ENCODE results near the gene BCAT1.

The BCAT1 gene

GRCh38 chr12:24760162-24760561 is 188.7 kb downstream of the BCAT1 start:
- H3K27me3 Mint-ChIP-seq (ENCODE audit: low read depth, poor library complexity): no peaks in the 10 kb centered on the region
- peaks cover 34% of the 10 kb centered on the region for H3K4me1 Mint-ChIP-seq
- H3K4me3 Mint-ChIP-seq: no peak overlapping the region
- H3K9me3 Mint-ChIP-seq: no peaks in the 10 kb centered on the region
- H3K36me3 Mint-ChIP-seq (ENCODE audit: low read depth): no peaks in the 10 kb centered on the region
- no peak for DNase-seq
- TF ChIP-seq CTCF (IDR thresholded peaks at IDR 0.05): no peak
- peak overlapping the region; percentile 56 for H3K27ac Mint-ChIP-seq
